ENCODE data around the gene SNTG2. TPM values are rescaled to one million over a fixed set of nuclear protein-coding genes. Genes with fewer than 3 reads are reported as not detected.
"Not testable (repeated sequence)": the region's sequence is repeated elsewhere in the genome, so short reads cannot be mapped to it uniquely, and the experiment has no call there.

The SNTG2 gene
- polyA plus RNA-seq, 2 donors: 0.26 to 0.33 TPM

- H3K27me3 ChIP-seq (ENCODE audit: control insufficient read depth in 1 of 2, insufficient read depth in 2 of 2, low read length in 2 of 2); H3K36me3 ChIP-seq (ENCODE audit: control insufficient read depth in 2 of 2, insufficient read depth in 2 of 2, low read length in 1 of 2); H3K4me3 ChIP-seq (ENCODE audit: low read depth in 1 of 2, low read length in 2 of 2); H3K9me3 ChIP-seq (ENCODE audit: control insufficient read depth in 2 of 2, insufficient read depth in 1 of 2, low read depth in 1 of 2, low read length in 1 of 2); H3K4me1 ChIP-seq (ENCODE audit: control insufficient read depth in 2 of 2, insufficient read depth in 2 of 2, low read length in 1 of 2); H3K27ac ChIP-seq (ENCODE audit: low read depth in 2 of 2, low read length in 1 of 2): not testable (repeated sequence)
- WGBS, 2 donors: 81 to 83% methylated on average over 23 to 27 of the region's 27 CpGs
Observed at GRCh38 chr2:909764-910379, 40.8 kb upstream of the SNTG2 start.

GRCh38 chr2:910698-911097 lies 40.0 kb upstream of the SNTG2 start:
- no peak overlapping the region for H3K27ac ChIP-seq (ENCODE audit: low read depth in 2 of 2, low read length in 1 of 2)
- no peaks in the 10 kb centered on the region for H3K36me3 ChIP-seq (ENCODE audit: control insufficient read depth in 2 of 2, insufficient read depth in 2 of 2, low read length in 1 of 2)
- H3K4me1 ChIP-seq (ENCODE audit: control insufficient read depth in 2 of 2, insufficient read depth in 2 of 2, low read length in 1 of 2): no peaks in the 10 kb centered on the region
- H3K9me3 ChIP-seq (ENCODE audit: control insufficient read depth in 2 of 2, insufficient read depth in 1 of 2, low read depth in 1 of 2, low read length in 1 of 2): no peaks in the 10 kb centered on the region
- H3K4me3 ChIP-seq (ENCODE audit: low read depth in 1 of 2, low read length in 2 of 2): no peak overlapping the region
- H3K27me3 ChIP-seq (ENCODE audit: control insufficient read depth in 1 of 2, insufficient read depth in 2 of 2, low read length in 2 of 2): peaks cover 0 to 3% of the 10 kb centered on the region in 2 donors
- WGBS, 2 donors: 82 to 94% methylated on average over 16 of the region's 16 CpGs

GRCh38 chr2:915979-916378 lies 34.7 kb upstream of the SNTG2 start:
- 89 to 92% methylated on average over 14 of the region's 14 CpGs for WGBS, 2 donors
- Histone ChIP-seq H3K9me3 (ENCODE audit: control insufficient read depth in 2 of 2, insufficient read depth in 1 of 2, low read depth in 1 of 2, low read length in 1 of 2) (no peaks in the 10 kb centered on the region), H3K27ac (ENCODE audit: low read depth in 2 of 2, low read length in 1 of 2) (no peak overlapping the region), H3K4me3 (ENCODE audit: low read depth in 1 of 2, low read length in 2 of 2) (no peak overlapping the region), H3K27me3 (ENCODE audit: control insufficient read depth in 1 of 2, insufficient read depth in 2 of 2, low read length in 2 of 2) (peaks cover 0 to 3% of the 10 kb centered on the region in 2 donors), H3K36me3 (ENCODE audit: control insufficient read depth in 2 of 2, insufficient read depth in 2 of 2, low read length in 1 of 2) (no peaks in the 10 kb centered on the region), H3K4me1 (ENCODE audit: control insufficient read depth in 2 of 2, insufficient read depth in 2 of 2, low read length in 1 of 2) (no peaks in the 10 kb centered on the region)

GRCh38 chr2:916935-917334 lies 33.7 kb upstream of the SNTG2 start:
- 93 to 94% methylated on average over 7 of the region's 7 CpGs for WGBS, 2 donors
- no peaks in the 10 kb centered on the region for H3K27me3 ChIP-seq (ENCODE audit: control insufficient read depth in 1 of 2, insufficient read depth in 2 of 2, low read length in 2 of 2)

GRCh38 chr2:919672-920071 lies 31.0 kb upstream of the SNTG2 start:
- Histone ChIP-seq H3K4me1 (ENCODE audit: control insufficient read depth in 2 of 2, insufficient read depth in 2 of 2, low read length in 1 of 2) (no peaks in the 10 kb centered on the region), H3K36me3 (ENCODE audit: control insufficient read depth in 2 of 2, insufficient read depth in 2 of 2, low read length in 1 of 2) (no peaks in the 10 kb centered on the region), H3K27ac (ENCODE audit: low read depth in 2 of 2, low read length in 1 of 2) (no peak overlapping the region), H3K27me3 (ENCODE audit: control insufficient read depth in 1 of 2, insufficient read depth in 2 of 2, low read length in 2 of 2) (no peaks in the 10 kb centered on the region), H3K4me3 (ENCODE audit: low read depth in 1 of 2, low read length in 2 of 2) (no peak overlapping the region), H3K9me3 (ENCODE audit: control insufficient read depth in 2 of 2, insufficient read depth in 1 of 2, low read depth in 1 of 2, low read length in 1 of 2) (no peaks in the 10 kb centered on the region)

More at GRCh38 chr2:916935-917334, 33.7 kb upstream of the SNTG2 start:
- Histone ChIP-seq H3K4me3 (ENCODE audit: low read depth in 1 of 2, low read length in 2 of 2) (no peak overlapping the region), H3K36me3 (ENCODE audit: control insufficient read depth in 2 of 2, insufficient read depth in 2 of 2, low read length in 1 of 2) (no peaks in the 10 kb centered on the region), H3K4me1 (ENCODE audit: control insufficient read depth in 2 of 2, insufficient read depth in 2 of 2, low read length in 1 of 2) (no peaks in the 10 kb centered on the region), H3K27ac (ENCODE audit: low read depth in 2 of 2, low read length in 1 of 2) (no peak overlapping the region), H3K9me3 (ENCODE audit: control insufficient read depth in 2 of 2, insufficient read depth in 1 of 2, low read depth in 1 of 2, low read length in 1 of 2) (no peaks in the 10 kb centered on the region)

- H3K4me3 ChIP-seq (ENCODE audit: low read depth in 1 of 2, low read length in 2 of 2): no peak overlapping the region
- H3K4me1 ChIP-seq (ENCODE audit: control insufficient read depth in 2 of 2, insufficient read depth in 2 of 2, low read length in 1 of 2): no peaks in the 10 kb centered on the region
- no peaks in the 10 kb centered on the region for H3K36me3 ChIP-seq (ENCODE audit: control insufficient read depth in 2 of 2, insufficient read depth in 2 of 2, low read length in 1 of 2)
- H3K27ac ChIP-seq (ENCODE audit: low read depth in 2 of 2, low read length in 1 of 2): no peak overlapping the region
- H3K9me3 ChIP-seq (ENCODE audit: control insufficient read depth in 2 of 2, insufficient read depth in 1 of 2, low read depth in 1 of 2, low read length in 1 of 2): no peaks in the 10 kb centered on the region
- WGBS, 2 donors: 88% methylated on average over 11 of the region's 11 CpGs
- H3K27me3 ChIP-seq (ENCODE audit: control insufficient read depth in 1 of 2, insufficient read depth in 2 of 2, low read length in 2 of 2): no peaks in the 10 kb centered on the region
Observed at GRCh38 chr2:920573-920972, 30.1 kb upstream of the SNTG2 start.

- Histone ChIP-seq H3K27ac (ENCODE audit: low read depth in 2 of 2, low read length in 1 of 2) (no peak overlapping the region), H3K9me3 (ENCODE audit: control insufficient read depth in 2 of 2, insufficient read depth in 1 of 2, low read depth in 1 of 2, low read length in 1 of 2) (no peaks in the 10 kb centered on the region), H3K4me1 (ENCODE audit: control insufficient read depth in 2 of 2, insufficient read depth in 2 of 2, low read length in 1 of 2) (no peaks in the 10 kb centered on the region), H3K4me3 (ENCODE audit: low read depth in 1 of 2, low read length in 2 of 2) (no peak overlapping the region), H3K36me3 (ENCODE audit: control insufficient read depth in 2 of 2, insufficient read depth in 2 of 2, low read length in 1 of 2) (no peaks in the 10 kb centered on the region), H3K27me3 (ENCODE audit: control insufficient read depth in 1 of 2, insufficient read depth in 2 of 2, low read length in 2 of 2) (no peaks in the 10 kb centered on the region)
- WGBS, 2 donors: 85 to 92% methylated on average over 13 of the region's 13 CpGs
Observed at GRCh38 chr2:920999-921398, 29.6 kb upstream of the SNTG2 start.

GRCh38 chr2:922185-922584 lies 28.5 kb upstream of the SNTG2 start:
- Histone ChIP-seq H3K27ac (ENCODE audit: low read depth in 2 of 2, low read length in 1 of 2) (no peak overlapping the region), H3K36me3 (ENCODE audit: control insufficient read depth in 2 of 2, insufficient read depth in 2 of 2, low read length in 1 of 2) (no peaks in the 10 kb centered on the region), H3K4me3 (ENCODE audit: low read depth in 1 of 2, low read length in 2 of 2) (no peak overlapping the region), H3K9me3 (ENCODE audit: control insufficient read depth in 2 of 2, insufficient read depth in 1 of 2, low read depth in 1 of 2, low read length in 1 of 2) (no peaks in the 10 kb centered on the region), H3K4me1 (ENCODE audit: control insufficient read depth in 2 of 2, insufficient read depth in 2 of 2, low read length in 1 of 2) (no peaks in the 10 kb centered on the region), H3K27me3 (ENCODE audit: control insufficient read depth in 1 of 2, insufficient read depth in 2 of 2, low read length in 2 of 2) (no peaks in the 10 kb centered on the region)
- 84 to 88% methylated on average over 10 of the region's 10 CpGs for WGBS, 2 donors

GRCh38 chr2:923832-924601 lies 26.6 kb upstream of the SNTG2 start:
- Histone ChIP-seq H3K36me3 (ENCODE audit: control insufficient read depth in 2 of 2, insufficient read depth in 2 of 2, low read length in 1 of 2) (no peaks in the 10 kb centered on the region), H3K27me3 (ENCODE audit: control insufficient read depth in 1 of 2, insufficient read depth in 2 of 2, low read length in 2 of 2) (no peaks in the 10 kb centered on the region), H3K4me3 (ENCODE audit: low read depth in 1 of 2, low read length in 2 of 2) (no peak overlapping the region), H3K4me1 (ENCODE audit: control insufficient read depth in 2 of 2, insufficient read depth in 2 of 2, low read length in 1 of 2) (no peaks in the 10 kb centered on the region), H3K9me3 (ENCODE audit: control insufficient read depth in 2 of 2, insufficient read depth in 1 of 2, low read depth in 1 of 2, low read length in 1 of 2) (no peaks in the 10 kb centered on the region), H3K27ac (ENCODE audit: low read depth in 2 of 2, low read length in 1 of 2) (no peak overlapping the region)
- 55 to 59% methylated on average over 8 of the region's 8 CpGs for WGBS, 2 donors

- WGBS, 2 donors: 42 to 54% methylated on average over 5 of the region's 5 CpGs
- H3K27ac ChIP-seq (ENCODE audit: low read depth in 2 of 2, low read length in 1 of 2): no peak overlapping the region
- no peaks in the 10 kb centered on the region for H3K4me1 ChIP-seq (ENCODE audit: control insufficient read depth in 2 of 2, insufficient read depth in 2 of 2, low read length in 1 of 2)
- no peaks in the 10 kb centered on the region for H3K9me3 ChIP-seq (ENCODE audit: control insufficient read depth in 2 of 2, insufficient read depth in 1 of 2, low read depth in 1 of 2, low read length in 1 of 2)
- H3K4me3 ChIP-seq (ENCODE audit: low read depth in 1 of 2, low read length in 2 of 2): no peak overlapping the region
- H3K27me3 ChIP-seq (ENCODE audit: control insufficient read depth in 1 of 2, insufficient read depth in 2 of 2, low read length in 2 of 2): no peaks in the 10 kb centered on the region
- H3K36me3 ChIP-seq (ENCODE audit: control insufficient read depth in 2 of 2, insufficient read depth in 2 of 2, low read length in 1 of 2): no peaks in the 10 kb centered on the region
Observed at GRCh38 chr2:924701-925100, 25.9 kb upstream of the SNTG2 start.
